Ovary (tissue), 9 donors: ENCODE measurements around the gene SLC15A3. TPM values are rescaled to one million over a fixed set of nuclear protein-coding genes. Genes with fewer than 3 reads are reported as not detected.

Source experiments
- DNase-seq, 5 donors: peaks; one replicate each; pipeline ENCODE4 v3.0.0-alpha.2; 2019 to 2020
- H3K27ac ChIP-seq, 2 donors: fragments of 200-600 bp; one replicate each; pipeline versions ENCODE4 v1.5.1 to v1.8.0; 2019 to 2022
- H3K27me3 ChIP-seq: fragments of 200-600 bp; one replicate; pipeline ENCODE4 v1.8.0; 2022
- H3K36me3 ChIP-seq: fragments of 200-600 bp; sonication (generic); one replicate; pipeline ENCODE4 v1.5.1; 2019
- H3K4me1 ChIP-seq: one replicate; pipeline ENCODE4 v1.8.1; 2013; ENCODE audit warnings: mild to moderate bottlenecking, moderate library complexity; ENCODE audit not compliant: insufficient read depth
- H3K4me3 ChIP-seq: fragments of 200-600 bp; sonication (generic); one replicate; pipeline ENCODE4 v1.5.1; 2017
- H3K9me3 ChIP-seq, 2 donors: fragments of 200-600 bp in 1 of 2; sonication (generic) in 1 of 2; one replicate each; pipeline versions ENCODE4 v1.5.1 to v1.8.1; 2013 to 2019; ENCODE audit warnings: mild to moderate bottlenecking in 1 of 2, moderate library complexity in 1 of 2
- CTCF ChIP-seq, 3 donors: fragments of 450-650 bp in 2 of 3; fragments of 200-600 bp in 1 of 3; IDR thresholded peaks; one replicate each; pipeline versions ENCODE4 v1.5.1 to v1.8.0; 2016 to 2022; ENCODE audit warnings: antibody characterized with exemption in 3 of 3, mild to moderate bottlenecking in 1 of 3
- EP300 ChIP-seq: sonication (generic); formaldehyde crosslinking; IDR thresholded peaks from one replicate; pipeline ENCODE4 v1.6.1; 2017; ENCODE audit warnings: antibody characterized with exemption
- POLR2A ChIP-seq: fragments of 450-650 bp; IDR thresholded peaks from one replicate; pipeline ENCODE4 v1.6.1; 2017; ENCODE audit warnings: antibody characterized with exemption, mild to moderate bottlenecking, moderate library complexity
- WGBS, 3 donors: extraction: QIAGEN DNeasy Blood & Tissue Kit in 1 of 3; methylation state at CpG; one replicate each; pipeline versions ENCODE4 v1.1.5 to v1.1.7; 2013 to 2017; 5-methylcytosine and 5-hydroxymethylcytosine counted together
- intact Hi-C, 4 donors: fragments of 100-400 bp; cut with DNase I; formaldehyde crosslinking; loops; one replicate each; pipeline versions ENCODE4 v1.11.0 to v1.15.1; 2022 to 2023
- polyA plus RNA-seq, 2 donors: library from polyadenylated mRNA; stranded (reverse); fragments of 200-250 nt in 1 of 2; fragments of 350-450 nt in 1 of 2; fragmentation: Illumina TruSeq in 1 of 2; extraction: RNeasy Lipid Tissue Mini Kit (QIAGEN cat#74804) in 1 of 2; gene quantifications; one replicate each; pipeline ENCODE4 v1.2.3, GENCODE V29; 2013 to 2014
- total RNA-seq, 7 donors: library from RNA; depleted of rRNA in 2 of 7; stranded (reverse); fragments of >200 nt in 2 of 7; fragmentation: NEBNext Ultra II Directional in 3 of 7; extraction: Animal tissue kit (Norgen Biotek cat#: 25700) in 3 of 7; gene quantifications; one replicate each; pipeline versions ENCODE4 v1.1.0 to v1.2.4, GENCODE V29; 2016 to 2023
- donor health status: DM: no; HTN: no; CAD: no; lungs with moderate emphysema.
- donor health status: DM: no; HTN: no; CAD: no.
- donor health status: Bipolar disorder and iron deficiency.
- donor health status: DM: yes; HTN: yes; CAD: no.
- donor health status: DM: no; HTN: no; CAD: no.
- donor health status: DM: yes; HTN: yes; CAD: no.

The SLC15A3 gene
- total and polyA plus RNA-seq, 9 donors, result 25.3 to 55.8 (median 38.9) TPM

DNA sequence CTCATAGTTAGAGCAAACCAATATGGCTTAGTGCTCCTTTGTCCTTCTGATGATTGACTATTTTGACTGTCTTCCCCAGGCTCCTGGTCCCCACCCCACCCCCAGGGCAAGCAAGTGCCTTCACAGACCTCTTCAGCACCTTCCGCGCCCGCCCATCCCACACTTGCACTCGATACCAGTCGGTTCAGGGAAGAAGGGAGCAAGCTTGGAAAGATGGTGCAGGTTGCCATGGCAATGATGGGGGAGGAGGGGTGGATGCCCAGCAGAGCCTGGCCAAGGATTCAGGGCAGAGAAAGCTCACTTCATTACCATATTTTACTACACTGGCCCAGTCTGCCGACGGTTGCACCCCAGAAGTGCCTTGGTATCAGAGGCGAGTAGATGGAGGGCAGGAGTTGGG lies 25.5 kb downstream of the SLC15A3 start:
- Histone ChIP-seq H3K4me1 (peaks cover 8% of the 10 kb centered on the region), H3K9me3 (no peaks in the 10 kb centered on the region), H3K4me3 (no peak overlapping the region), H3K36me3 (no peaks in the 10 kb centered on the region), H3K27me3 (no peaks in the 10 kb centered on the region), H3K27ac (no peak overlapping the region)
- WGBS, 3 donors, result 92 to 95% (median 92%) methylated on average over 8 of the region's 8 CpGs
- DNase-seq, result no peak
- intact Hi-C loops, result no loop called here
- TF ChIP-seq CTCF (IDR thresholded peaks at IDR 0.05) (no peak), EP300 (no peak), POLR2A (no peak)

GRCh38 chr11:60925868-60926267 lies 26.1 kb downstream of the SLC15A3 start:
- TF ChIP-seq POLR2A, result no peak
- no peak for TF ChIP-seq EP300
- TF ChIP-seq CTCF (IDR thresholded peaks at IDR 0.05), result no peak
- Histone ChIP-seq H3K27ac (no peak overlapping the region), H3K4me1 (peaks cover 8% of the 10 kb centered on the region), H3K27me3 (no peaks in the 10 kb centered on the region), H3K9me3 (no peaks in the 10 kb centered on the region), H3K36me3 (no peaks in the 10 kb centered on the region), H3K4me3 (no peak overlapping the region)
- WGBS, 3 donors, result 77 to 89% (median 81%) methylated on average over 6 of the region's 6 CpGs
- intact Hi-C loops, result no loop called here
- no peak for DNase-seq

DNA sequence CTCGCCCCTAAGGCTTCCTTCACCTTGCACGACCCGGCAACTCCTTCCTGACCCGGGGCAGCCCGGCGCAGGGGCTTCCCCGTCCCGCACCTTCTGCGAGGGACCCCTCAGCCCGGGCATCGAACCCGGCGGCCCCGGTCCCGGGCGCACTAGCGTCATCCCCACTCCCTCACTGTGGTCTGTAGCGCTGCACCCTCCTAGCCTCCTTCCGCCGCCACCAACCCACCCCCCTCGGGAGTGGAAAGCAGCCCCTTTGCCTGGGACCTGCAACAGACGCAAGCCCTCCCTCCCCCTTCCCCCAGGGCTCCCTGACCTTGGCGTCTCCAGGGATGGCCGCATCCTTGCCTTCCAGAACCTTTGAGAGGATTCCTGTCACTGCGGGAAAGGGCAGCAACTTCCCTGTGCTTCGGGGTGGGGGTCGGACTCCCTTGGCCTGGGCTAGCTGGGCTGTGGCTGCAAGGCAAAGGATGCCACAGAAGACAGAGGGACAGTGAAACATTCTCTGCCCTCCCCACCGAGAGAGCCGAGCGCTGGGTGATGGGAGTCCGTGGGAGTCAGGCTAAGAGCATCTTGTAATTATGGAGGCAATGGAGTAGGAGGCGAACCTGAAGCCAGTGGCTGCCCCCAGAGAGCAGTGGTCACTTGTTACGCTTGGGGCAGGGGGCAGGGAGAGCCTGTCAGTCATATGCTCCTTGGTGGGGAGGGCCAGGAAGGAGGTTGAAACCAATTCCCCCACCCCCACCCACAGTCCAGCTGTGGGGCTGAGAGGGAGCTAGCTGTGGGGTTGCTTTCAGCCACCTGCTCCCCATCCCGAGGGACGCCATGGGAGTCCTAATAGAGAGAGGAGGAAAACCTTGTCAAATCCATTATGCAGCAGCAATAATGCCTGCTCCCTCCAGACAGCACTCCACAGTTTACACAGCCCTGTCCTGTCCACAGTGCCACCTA lies 26.8 kb downstream of the SLC15A3 start:
- Histone ChIP-seq H3K9me3 (no peaks in the 10 kb centered on the region), H3K27ac (peak overlapping the region in 1 of 2 donors; percentile 18), H3K27me3 (no peaks in the 10 kb centered on the region), H3K4me1 (peaks cover 8% of the 10 kb centered on the region), H3K4me3 (peak overlapping the region; percentile 48), H3K36me3 (no peaks in the 10 kb centered on the region)
- intact Hi-C loops, result no loop called here
- 4 to 6% (median 5%) methylated on average over 35 of the region's 35 CpGs for WGBS, 3 donors
- DNase-seq, result peak in 1 of 5 donors; percentile 49
- TF ChIP-seq POLR2A (no peak), CTCF (IDR thresholded peaks at IDR 0.05) (no peak), EP300 (no peak)

DNA sequence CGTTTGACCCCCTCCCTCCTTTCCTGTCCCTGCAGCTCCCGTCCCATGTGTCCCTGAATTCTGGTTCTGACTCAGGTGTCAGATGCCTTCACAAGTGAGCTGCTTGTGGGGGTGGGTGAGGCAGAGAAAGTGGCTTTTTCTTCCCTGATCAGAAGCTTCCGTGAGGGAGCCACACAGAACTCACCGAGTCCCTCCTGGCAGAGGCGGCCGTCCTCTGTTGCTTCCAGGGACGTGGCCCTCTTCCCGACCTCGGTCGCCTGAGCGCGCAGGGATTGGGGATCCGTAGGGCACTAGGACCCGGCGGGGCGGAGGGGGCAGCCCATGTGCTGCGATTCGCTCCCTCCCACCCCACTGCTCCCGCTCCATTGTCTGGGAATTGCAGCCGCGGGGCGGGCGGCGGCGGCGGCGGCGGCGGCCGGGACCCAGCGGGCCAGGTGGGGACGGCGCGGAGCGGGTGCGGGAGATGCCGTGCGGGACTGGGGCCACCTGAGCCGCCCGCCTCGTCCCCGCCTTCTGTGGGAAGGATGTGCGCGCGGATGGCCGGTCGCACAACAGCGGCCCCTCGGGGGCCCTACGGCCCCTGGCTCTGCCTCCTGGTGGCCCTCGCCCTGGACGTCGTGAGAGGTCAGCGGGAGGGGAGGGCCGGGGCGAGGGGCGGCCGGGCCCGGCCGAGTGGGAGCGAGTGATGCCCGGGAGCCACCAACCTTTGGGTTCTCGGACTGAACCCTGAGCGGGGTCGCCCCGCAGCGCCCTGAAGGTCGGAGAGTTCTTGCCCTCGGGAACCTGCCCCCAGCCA lies 27.7 kb downstream of the SLC15A3 start, which contains the start of gene TMEM132A:
TSS of gene TMEM132A (plus strand) at position 351 of the 796 bp plus-strand sequence. CDS start at position 525, 174 bp downstream.
- TF ChIP-seq CTCF (IDR thresholded peaks at IDR 0.05) (no peak), EP300 (no peak), POLR2A (no peak)
- H3K27me3 ChIP-seq, result no peaks in the 10 kb centered on the region
- peaks cover 8% of the 10 kb centered on the region for H3K4me1 ChIP-seq
- peak within 1 kb of the TSS in 1 of 2 donors; percentile 18 for H3K27ac ChIP-seq
- H3K4me3 ChIP-seq, result peak within 1 kb of the TSS; percentile 48
- no peaks in the 10 kb centered on the region for H3K36me3 ChIP-seq
- H3K9me3 ChIP-seq, result no peaks in the 10 kb centered on the region
- WGBS, 3 donors, result 0 to 1% (median 1%) methylated on average over 50 to 69 of the region's 69 CpGs
- peak; percentile 68 to 78 (median 75) for DNase-seq
- intact Hi-C loops, result no loop called here
